T-cell (primary cell): ENCODE measurements around the gene ASB18. TPM values are rescaled to one million over a fixed set of nuclear protein-coding genes. Genes with fewer than 3 reads are reported as not detected.

Experiments
- ATAC-seq, 4 experiments: fragments of 200-7000 bp in 3 of 4; fragments of 150-1000 bp in 1 of 4; cut with Tn5 transposase; replicated peaks in 1 of 4; 1 replicate in 3 of 4; 2 replicates in 1 of 4; pipeline ENCODE4 v1.10.0; 2021; ENCODE audit warnings: moderate library complexity in 3 of 4, mild to moderate bottlenecking in 2 of 4, moderate number of reproducible peaks in 1 of 4
- CTCF ChIA-PET, 2 donors: fragments of 300-600 bp; sonication (Branson Sonifier 250); formaldehyde crosslinking; loops; one replicate each; lab custom pipeline; 2022; ENCODE audit warnings: antibody characterized with exemption in 2 of 2; lab: Charles Lee
- POLR2A ChIA-PET, 2 donors: fragments of 300-600 bp; sonication (Branson Sonifier 250); formaldehyde crosslinking; loops; one replicate each; lab custom pipeline; 2022; ENCODE audit warnings: antibody characterized with exemption in 2 of 2; lab: Charles Lee
- DNase-seq, 35 experiments: peaks; one replicate each; pipeline versions ENCODE4 v3.0.0 to v3.0.0-alpha.2; 2013 to 2023
- H3K27ac ChIP-seq: one replicate; pipeline ENCODE4 v1.5.1; 2013; ENCODE audit warnings: low read length
- H3K27me3 ChIP-seq, 2 experiments: replicated peaks in 1 of 2; 1 replicate in 1 of 2; 2 replicates in 1 of 2; pipeline versions ENCODE4 v1.6.1 to v1.7.0; 2013; ENCODE audit warnings: low read length in 1 of 2, mixed read lengths in 1 of 2; ENCODE audit not compliant: control insufficient read depth in 2 of 2, insufficient read depth in 2 of 2; ENCODE audit errors: extremely low read depth in 1 of 2
- H3K36me3 ChIP-seq, 2 donors: 1 replicate in 1 of 2; 2 replicates in 1 of 2; pipeline versions ENCODE4 v1.6.1 to v1.7.0; 2013; ENCODE audit warnings: low read length in 1 of 2; ENCODE audit not compliant: control insufficient read depth in 2 of 2, insufficient read depth in 1 of 2; ENCODE audit errors: extremely low read depth in 1 of 2
- H3K4me1 ChIP-seq, 2 experiments: 1 replicate in 1 of 2; 2 replicates in 1 of 2; pipeline versions ENCODE4 v1.6.1 to v1.7.0; 2013; ENCODE audit warnings: low read length in 2 of 2, mixed read lengths in 1 of 2; ENCODE audit not compliant: insufficient read depth in 2 of 2, control insufficient read depth in 1 of 2; ENCODE audit errors: extremely low read depth in 1 of 2
- H3K4me3 ChIP-seq, 2 donors: 1 replicate in 1 of 2; 2 replicates in 1 of 2; pipeline versions ENCODE4 v1.5.1 to v1.7.0; 2013; ENCODE audit warnings: mild to moderate bottlenecking in 2 of 2, low read length in 1 of 2, moderate library complexity in 1 of 2; ENCODE audit not compliant: control insufficient read depth in 1 of 2; ENCODE audit errors: extremely low read depth in 1 of 2
- H3K9me3 ChIP-seq: 2 replicates; pipeline ENCODE4 v1.7.0; 2013
- H3K27ac Mint-ChIP-seq, 2 donors: one replicate each; pipeline ENCODE4 v1.8.0; 2020 to 2021; ENCODE audit warnings: mild to moderate bottlenecking in 2 of 2, mixed read lengths in 2 of 2
- H3K27me3 Mint-ChIP-seq, 2 donors: one replicate each; pipeline ENCODE4 v1.8.0; 2021 to 2022; ENCODE audit warnings: mixed read lengths in 2 of 2
- H3K36me3 Mint-ChIP-seq: one replicate; pipeline ENCODE4 v1.8.0; 2021; ENCODE audit warnings: mixed read lengths
- H3K4me1 Mint-ChIP-seq, 3 donors: one replicate each; pipeline ENCODE4 v1.8.0; 2020 to 2022; ENCODE audit warnings: mixed read lengths in 3 of 3, mild to moderate bottlenecking in 1 of 3
- H3K4me3 Mint-ChIP-seq, 3 donors: one replicate each; pipeline ENCODE4 v1.8.0; 2020 to 2022; ENCODE audit warnings: mild to moderate bottlenecking in 3 of 3, mixed read lengths in 3 of 3, moderate library complexity in 3 of 3
- H3K9me3 Mint-ChIP-seq, 3 donors: one replicate each; pipeline ENCODE4 v1.8.0; 2020 to 2022; ENCODE audit warnings: mixed read lengths in 3 of 3
- WGBS: methylation state at CpG from one replicate; pipeline ENCODE4 v1.1.5; 2013; ENCODE audit warnings: missing lambda C conversion rate; ENCODE audit not compliant: insufficient coverage; 5-methylcytosine and 5-hydroxymethylcytosine counted together
- total RNA-seq, 35 experiments: library from RNA in 6 of 35; stranded (reverse) in 6 of 35; fragments of 120-200 nt in 1 of 35; gene quantifications; one replicate each; pipeline versions ENCODE4 v1.2.1 to v1.2.4 and lab custom pipeline; 2013 to 2026

The ASB18 gene
- total RNA-seq, 5 donors from 2014 or later (not counting 1 experiment from before 2014, with no cell fraction given): not detected

DNA sequence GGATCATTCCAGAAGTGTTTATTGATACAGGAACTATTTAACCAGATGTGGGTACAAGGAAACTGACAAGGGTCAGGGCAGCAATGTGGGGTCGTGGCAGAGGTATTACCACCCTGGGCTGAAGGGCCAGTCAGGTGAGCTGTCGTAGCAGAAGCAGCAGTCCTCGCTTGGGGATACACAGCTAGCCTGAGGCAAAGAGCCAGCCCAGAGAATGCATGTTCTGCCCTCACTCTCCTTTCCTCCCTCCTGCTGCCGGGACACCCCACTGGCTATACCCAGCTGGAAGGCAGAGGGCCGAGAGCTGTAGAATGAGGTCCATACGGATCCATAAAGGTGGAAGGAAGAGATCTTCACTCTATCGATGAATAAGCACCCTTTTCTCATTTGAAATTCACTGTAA, 63.8 kb downstream of the ASB18 start:
- no peak overlapping the region for H3K4me3 ChIP-seq
- no peaks in the 10 kb centered on the region for H3K9me3 Mint-ChIP-seq
- no peaks in the 10 kb centered on the region for H3K4me1 ChIP-seq
- 94% methylated on average over 2 of the region's 7 CpGs for WGBS
- CTCF ChIA-PET: no interaction called here
- DNase-seq (no peak), ATAC-seq (no peak)
- no peak overlapping the region for H3K4me3 Mint-ChIP-seq
- H3K9me3 ChIP-seq: no peaks in the 10 kb centered on the region
- POLR2A ChIA-PET: no interaction called here
- no peaks in the 10 kb centered on the region for H3K36me3 ChIP-seq
- H3K27me3 ChIP-seq: peaks cover 0 to 19% of the 10 kb centered on the region in 2 experiments
- H3K27ac Mint-ChIP-seq: no peak overlapping the region
- H3K27me3 Mint-ChIP-seq: peaks cover 3 to 6% of the 10 kb centered on the region in 2 donors
- H3K36me3 Mint-ChIP-seq: no peaks in the 10 kb centered on the region
- H3K27ac ChIP-seq: no peak overlapping the region
- H3K4me1 Mint-ChIP-seq: no peaks in the 10 kb centered on the region

DNA sequence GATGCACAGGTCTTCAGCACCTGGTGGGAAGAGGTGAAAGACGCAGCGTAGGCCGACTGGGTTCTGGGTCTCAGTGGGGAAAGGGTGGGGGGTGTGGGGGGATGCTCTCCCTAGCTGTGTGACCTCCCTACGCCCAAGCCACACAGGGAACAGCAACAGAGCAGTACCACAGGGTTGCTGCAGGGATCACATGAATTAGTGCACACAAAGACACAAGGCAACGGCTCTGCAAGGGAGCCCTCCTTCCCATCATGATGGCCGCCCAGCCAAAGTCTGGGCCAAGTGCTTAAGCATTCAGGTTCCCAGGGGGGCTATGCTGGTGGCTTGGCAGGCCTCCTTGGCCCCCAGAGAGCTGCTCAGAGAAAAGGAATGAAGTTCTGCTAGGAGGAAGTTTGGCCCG, 67.8 kb downstream of the ASB18 start:
- Mint-ChIP-seq H3K27me3 (peaks cover 11 to 19% of the 10 kb centered on the region in 2 donors), H3K36me3 (no peaks in the 10 kb centered on the region), H3K9me3 (no peaks in the 10 kb centered on the region), H3K27ac (no peak overlapping the region), H3K4me3 (no peak overlapping the region), H3K4me1 (no peaks in the 10 kb centered on the region)
- no peak for DNase-seq
- WGBS: 43% methylated on average over 3 of the region's 7 CpGs
- ATAC-seq: no peak
- Histone ChIP-seq H3K9me3 (no peaks in the 10 kb centered on the region), H3K4me1 (no peaks in the 10 kb centered on the region), H3K36me3 (no peaks in the 10 kb centered on the region), H3K27me3 (peaks cover 0 to 9% of the 10 kb centered on the region in 2 experiments), H3K27ac (no peak overlapping the region), H3K4me3 (no peak overlapping the region)
- CTCF ChIA-PET: interaction anchor here in 1 of 2 donors (0.7 kb wide), 1 partner anchor 699 kb away, joined by 7 read pairs; no protein-coding TSS in a partner anchor
- POLR2A ChIA-PET: no interaction called here

DNA sequence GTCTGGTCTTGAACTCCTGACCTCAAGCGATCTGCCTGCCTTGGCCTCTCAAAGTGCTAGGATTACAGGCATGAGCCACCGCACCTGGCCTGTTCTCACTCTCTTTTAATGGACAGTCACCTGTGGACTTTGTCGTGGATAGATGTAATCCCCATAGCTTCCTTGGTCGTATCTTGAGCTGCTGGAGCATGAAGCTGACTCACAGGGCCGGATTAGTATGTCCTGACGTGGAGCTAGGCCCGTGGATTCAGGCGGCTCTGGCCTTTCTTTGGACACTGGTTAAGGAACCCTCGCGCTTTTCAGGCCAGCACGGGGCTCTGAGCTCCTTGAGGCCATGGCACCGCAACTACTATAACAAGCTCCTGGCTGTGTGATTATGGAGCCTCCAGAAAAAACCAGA, 68.5 kb downstream of the ASB18 start:
- WGBS: 76% methylated on average over 12 of the region's 12 CpGs
- Mint-ChIP-seq H3K4me1 (no peaks in the 10 kb centered on the region), H3K9me3 (no peaks in the 10 kb centered on the region), H3K36me3 (no peaks in the 10 kb centered on the region), H3K27ac (no peak overlapping the region), H3K27me3 (peaks cover 11 to 21% of the 10 kb centered on the region in 2 donors), H3K4me3 (no peak overlapping the region)
- no peak overlapping the region for H3K4me3 ChIP-seq
- peaks cover 0 to 11% of the 10 kb centered on the region in 2 experiments for H3K27me3 ChIP-seq
- DNase-seq (no peak), ATAC-seq (no peak)
- no peaks in the 10 kb centered on the region for H3K9me3 ChIP-seq
- POLR2A ChIA-PET: no interaction called here
- no peaks in the 10 kb centered on the region for H3K4me1 ChIP-seq
- H3K27ac ChIP-seq: no peak overlapping the region
- no peaks in the 10 kb centered on the region for H3K36me3 ChIP-seq
- CTCF ChIA-PET: interaction anchor here in 1 of 2 donors (0.7 kb wide), 1 partner anchor 699 kb away, joined by 7 read pairs; no protein-coding TSS in a partner anchor

DNA sequence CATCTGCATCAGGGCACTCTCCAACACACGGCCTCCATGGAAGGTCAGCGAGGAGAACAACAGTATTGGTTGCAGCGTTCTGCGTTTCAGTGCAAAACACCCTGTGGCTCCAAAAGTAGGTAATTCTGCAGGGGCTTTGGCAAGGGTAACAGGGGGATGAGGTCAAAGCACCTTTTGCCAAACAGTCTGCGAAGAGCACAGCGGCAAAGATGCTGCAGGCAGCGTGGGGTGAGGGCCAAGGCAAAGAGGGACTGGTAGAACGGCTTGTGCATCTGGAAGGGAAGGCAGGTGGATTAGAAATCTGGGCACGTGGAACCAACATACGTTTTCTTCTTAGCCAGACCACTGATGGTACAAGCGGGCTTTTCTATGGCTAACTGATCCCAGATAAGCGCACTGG, 69.4 kb downstream of the ASB18 start:
- Histone ChIP-seq H3K27me3 (peaks cover 0 to 5% of the 10 kb centered on the region in 2 experiments), H3K4me1 (no peaks in the 10 kb centered on the region), H3K36me3 (no peaks in the 10 kb centered on the region), H3K27ac (no peak overlapping the region), H3K4me3 (no peak overlapping the region), H3K9me3 (no peaks in the 10 kb centered on the region)
- no peak overlapping the region for H3K27ac Mint-ChIP-seq
- no peaks in the 10 kb centered on the region for H3K36me3 Mint-ChIP-seq
- no peak for DNase-seq
- POLR2A ChIA-PET: no interaction called here
- peaks cover 12 to 21% of the 10 kb centered on the region in 2 donors for H3K27me3 Mint-ChIP-seq
- CTCF ChIA-PET: no interaction called here
- no peak for ATAC-seq
- H3K9me3 Mint-ChIP-seq: no peaks in the 10 kb centered on the region
- H3K4me1 Mint-ChIP-seq: no peaks in the 10 kb centered on the region
- H3K4me3 Mint-ChIP-seq: no peak overlapping the region
- 90% methylated on average over 6 of the region's 12 CpGs for WGBS

DNA sequence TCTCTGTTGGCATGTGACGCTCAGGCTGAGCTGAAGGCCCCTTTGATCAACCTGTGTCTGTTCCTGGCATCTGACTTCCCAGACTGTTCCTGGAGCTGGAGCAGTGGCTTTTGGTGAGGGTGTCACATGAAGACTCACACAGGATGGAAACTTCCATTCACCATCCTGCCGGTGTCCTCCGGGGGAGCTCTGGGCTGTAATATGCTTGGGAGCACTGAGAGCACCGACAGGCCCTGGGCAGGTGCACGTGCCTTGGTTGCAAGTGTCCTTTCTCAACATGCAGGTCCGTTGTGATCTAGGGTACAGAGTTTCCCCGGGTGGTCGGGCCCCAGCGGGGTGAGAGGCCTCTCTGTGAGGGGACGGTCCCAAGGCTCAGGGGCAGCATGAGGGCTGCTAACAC, 71.2 kb downstream of the ASB18 start:
- Mint-ChIP-seq H3K9me3 (no peaks in the 10 kb centered on the region), H3K27me3 (peaks cover 12 to 21% of the 10 kb centered on the region in 2 donors), H3K27ac (no peak overlapping the region), H3K4me3 (no peak overlapping the region), H3K4me1 (no peaks in the 10 kb centered on the region), H3K36me3 (no peaks in the 10 kb centered on the region)
- Histone ChIP-seq H3K4me3 (no peak overlapping the region), H3K27me3 (peaks cover 0 to 6% of the 10 kb centered on the region in 2 experiments), H3K9me3 (no peaks in the 10 kb centered on the region), H3K4me1 (no peaks in the 10 kb centered on the region), H3K36me3 (no peaks in the 10 kb centered on the region), H3K27ac (no peak overlapping the region)
- ATAC-seq: no peak
- DNase-seq: no peak
- POLR2A ChIA-PET: no interaction called here
- 73% methylated on average over 5 of the region's 10 CpGs for WGBS
- CTCF ChIA-PET: no interaction called here

DNA sequence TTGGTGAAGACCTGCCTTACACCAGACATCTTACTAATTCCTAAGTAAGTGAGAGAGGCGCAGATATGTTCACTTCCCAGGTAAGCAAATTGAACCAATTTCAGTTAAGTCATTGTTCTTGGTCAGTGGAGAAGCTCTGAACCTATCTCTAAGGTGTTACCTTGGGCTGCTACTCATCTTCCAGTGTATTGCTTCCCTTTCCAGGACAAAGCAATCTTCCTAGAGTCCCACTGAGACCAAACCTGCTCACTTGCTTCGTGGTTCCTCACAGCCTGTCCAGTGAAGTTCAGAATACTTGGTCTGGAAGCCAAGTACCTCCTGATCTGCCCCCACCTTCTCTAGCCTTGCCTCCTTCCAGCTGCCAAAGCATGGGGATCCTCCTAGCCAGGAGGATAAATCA, 73.5 kb downstream of the ASB18 start:
- POLR2A ChIA-PET: no interaction called here
- no peak overlapping the region for H3K4me3 Mint-ChIP-seq
- peaks cover 21 to 29% of the 10 kb centered on the region in 2 donors for H3K27me3 Mint-ChIP-seq
- H3K9me3 Mint-ChIP-seq: no peaks in the 10 kb centered on the region
- DNase-seq: no peak
- no peak overlapping the region for H3K27ac Mint-ChIP-seq
- 0% methylated on average over 1 of the region's 2 CpGs for WGBS
- CTCF ChIA-PET: no interaction called here
- Histone ChIP-seq H3K4me1 (no peaks in the 10 kb centered on the region), H3K27me3 (peaks cover 0 to 7% of the 10 kb centered on the region in 2 experiments), H3K36me3 (no peaks in the 10 kb centered on the region), H3K9me3 (no peaks in the 10 kb centered on the region), H3K27ac (no peak overlapping the region), H3K4me3 (no peak overlapping the region)
- no peak for ATAC-seq
- H3K4me1 Mint-ChIP-seq: no peaks in the 10 kb centered on the region
- H3K36me3 Mint-ChIP-seq: no peaks in the 10 kb centered on the region

DNA sequence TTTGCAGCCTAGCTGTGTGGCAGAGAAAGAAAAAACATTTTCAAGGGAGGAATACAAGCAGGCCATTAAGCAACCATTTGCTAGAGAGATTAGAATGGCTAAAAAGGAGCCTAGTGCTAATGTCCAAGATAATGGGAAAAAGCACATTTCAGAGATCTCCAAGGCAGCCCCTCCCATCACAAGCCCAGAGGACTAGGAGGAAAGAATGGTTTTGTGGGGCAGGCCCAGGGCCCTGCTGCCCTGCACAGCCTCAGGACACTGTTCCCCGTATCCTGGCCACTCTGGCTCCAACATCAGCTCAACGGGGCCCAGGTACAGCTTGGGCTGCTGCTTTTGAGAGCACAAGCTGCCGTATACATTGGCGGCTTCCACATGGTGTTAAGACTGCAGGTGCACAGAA, 79.5 kb downstream of the ASB18 start:
- ATAC-seq: no peak
- H3K4me1 Mint-ChIP-seq: peaks cover 0 to 6% (median 5%) of the 10 kb centered on the region in 3 donors
- 85% methylated on average over 4 of the region's 4 CpGs for WGBS
- no peak overlapping the region for H3K27ac ChIP-seq
- H3K9me3 Mint-ChIP-seq: no peaks in the 10 kb centered on the region
- CTCF ChIA-PET: interaction anchor here in 1 of 2 donors (0.6 kb wide), 1 partner anchor 1036 kb away, joined by 3 read pairs; no protein-coding TSS in a partner anchor
- H3K9me3 ChIP-seq: no peaks in the 10 kb centered on the region
- H3K4me3 ChIP-seq: no peak overlapping the region
- no peaks in the 10 kb centered on the region for H3K36me3 Mint-ChIP-seq
- DNase-seq: no peak
- H3K4me3 Mint-ChIP-seq: no peak overlapping the region
- H3K27ac Mint-ChIP-seq: no peak overlapping the region
- H3K36me3 ChIP-seq: no peaks in the 10 kb centered on the region
- POLR2A ChIA-PET: no interaction called here
- H3K27me3 ChIP-seq: peaks cover 6 to 36% of the 10 kb centered on the region in 2 experiments
- peaks cover 64 to 66% of the 10 kb centered on the region in 2 donors for H3K27me3 Mint-ChIP-seq
- H3K4me1 ChIP-seq: no peaks in the 10 kb centered on the region
